Keratinocyte (primary cell): ENCODE data around the gene DIAPH2. TPM values are rescaled to one million over a fixed set of nuclear protein-coding genes. Genes with fewer than 3 reads are reported as not detected.
A peak's percentile ranks its signal among the peaks of the same experiment; 100 is the strongest.

Source experiments
- DNase-seq: peaks from one replicate; pipeline ENCODE4 v3.0.0-alpha.2; 2011; ENCODE audit warnings: low read depth, missing footprints, low spot score
- FAIRE-seq: peaks from 2 replicates; lab custom pipeline; 2011; peaks lifted over from hg19 to GRCh38; lab: Jason Lieb, UNC
- H2AFZ ChIP-seq: 2 replicates; pipeline ENCODE4 v1.6.0; 2012; ENCODE audit warnings: low read length, control low read depth, inconsistent platforms; ENCODE audit not compliant: control insufficient read depth
- H3K27ac ChIP-seq: 2 replicates; pipeline ENCODE4 v1.5.1; 2011; ENCODE audit warnings: low read length; ENCODE audit not compliant: control insufficient read depth, insufficient read depth
- H3K27me3 ChIP-seq: 3 replicates; pipeline ENCODE4 v1.6.0; 2011; ENCODE audit warnings: low read length; ENCODE audit not compliant: control insufficient read depth, insufficient read depth; ENCODE audit errors: extremely low read depth
- H3K36me3 ChIP-seq, 2 experiments: 2 replicates in 1 of 2; 3 replicates in 1 of 2; pipeline ENCODE4 v1.5.1; 2011; ENCODE audit warnings: low read length in 2 of 2, mild to moderate bottlenecking in 1 of 2; ENCODE audit not compliant: control insufficient read depth in 2 of 2, insufficient read depth in 2 of 2; ENCODE audit errors: extremely low read depth in 1 of 2
- H3K4me1 ChIP-seq: 3 replicates; pipeline ENCODE4 v1.5.1; 2011; ENCODE audit warnings: low read length; ENCODE audit not compliant: control insufficient read depth, insufficient read depth; ENCODE audit errors: extremely low read depth
- H3K4me2 ChIP-seq: 3 replicates; pipeline ENCODE4 v1.6.0; 2011; ENCODE audit warnings: low read depth, low read length; ENCODE audit not compliant: control insufficient read depth, insufficient read depth; ENCODE audit errors: extremely low read depth
- H3K4me3 ChIP-seq, 3 experiments: fragments of 200-600 bp in 1 of 3; sonication (generic) in 1 of 3; 2 replicates in 2 of 3; 3 replicates in 1 of 3; pipeline ENCODE4 v1.5.1; 2011 to 2016; ENCODE audit warnings: low read length in 3 of 3, mild to moderate bottlenecking in 3 of 3, control low read depth in 2 of 3, inconsistent platforms in 1 of 3, low read depth in 1 of 3, mixed read lengths in 1 of 3, mixed run types in 1 of 3, moderate library complexity in 1 of 3; ENCODE audit not compliant: control insufficient read depth in 2 of 3, insufficient read depth in 2 of 3; ENCODE audit errors: extremely low read depth in 1 of 3
- H3K79me2 ChIP-seq: 2 replicates; pipeline ENCODE4 v1.6.0; 2012; ENCODE audit warnings: low read length; ENCODE audit not compliant: control insufficient read depth, insufficient read depth
- H3K9ac ChIP-seq: 3 replicates; pipeline ENCODE4 v1.6.0; 2011; ENCODE audit warnings: low read length; ENCODE audit not compliant: control insufficient read depth, insufficient read depth; ENCODE audit errors: extremely low read depth
- H3K9me1 ChIP-seq: 3 replicates; pipeline ENCODE4 v1.6.0; 2011; ENCODE audit warnings: low read length; ENCODE audit not compliant: control insufficient read depth, insufficient read depth; ENCODE audit errors: extremely low read depth
- H3K9me3 ChIP-seq: 2 replicates; pipeline ENCODE4 v1.5.1; 2012; ENCODE audit warnings: low read depth, low read length; ENCODE audit not compliant: control insufficient read depth
- H4K20me1 ChIP-seq: 3 replicates; pipeline ENCODE4 v1.6.0; 2011; ENCODE audit warnings: low read length; ENCODE audit not compliant: control insufficient read depth, insufficient read depth; ENCODE audit errors: extremely low read depth
- CTCF ChIP-seq, 3 experiments: IDR thresholded peaks in 1 of 3; conservative IDR thresholded peaks in 1 of 3; optimal IDR thresholded peaks in 1 of 3; 2 replicates in 2 of 3; 3 replicates in 1 of 3; pipeline versions ENCODE3 to v1.5.1; 2011; ENCODE audit warnings: low read length in 3 of 3, mild to moderate bottlenecking in 3 of 3, moderate library complexity in 2 of 3, control low read depth in 1 of 3, inconsistent platforms in 1 of 3; ENCODE audit not compliant: insufficient read depth in 2 of 3; ENCODE audit errors: extremely low read depth in 1 of 3
- EZH2 ChIP-seq: IDR thresholded peaks from one replicate; pipeline ENCODE4 v1.6.1; 2012; ENCODE audit warnings: inconsistent platforms, mild to moderate bottlenecking, low read length, moderate library complexity
- dilution Hi-C: fragments of 300-500 bp; cut with MboI; formaldehyde crosslinking; loops from one replicate; pipeline ENCODE4 v1.7.0; 2020; ENCODE audit warnings: low sequenced_read_pairs; ENCODE audit not compliant: extremely low pct_ligation_motif_present
- polyA plus RNA-seq, 5 experiments: library from polyadenylated mRNA; depleted of rRNA in 3 of 5; stranded (reverse) in 3 of 5; stranded (forward) in 1 of 5; unstranded in 1 of 5; fragments of >200 nt; gene quantifications; 1 replicate in 1 of 5; 2 replicates in 3 of 5; 3 replicates in 1 of 5; pipeline versions ENCODE4 v1.2.1 to v1.2.3, GENCODE V29; 2011 to 2012; ENCODE audit warnings: missing spikeins in 2 of 5, low read depth in 1 of 5, low replicate concordance in 1 of 5

DIAPH2 gene
- polyA plus RNA-seq, 1 donor (not counting 4 experiments of a cell fraction or from before 2014, with no cell fraction given) = 7.4 TPM

GRCh38 chrX:96985046-96985445 lies 300.4 kb downstream of the DIAPH2 start:
- Histone ChIP-seq H3K36me3 (no peaks in the 10 kb centered on the region), H3K4me1 (peaks cover 5% of the 10 kb centered on the region), H3K9me1 (no peaks in the 10 kb centered on the region), H3K27ac (no peak overlapping the region), H3K79me2 (no peaks in the 10 kb centered on the region), H3K27me3 (no peaks in the 10 kb centered on the region), H2AFZ (no peak overlapping the region), H3K9me3 (no peaks in the 10 kb centered on the region), H3K4me3 (no peak overlapping the region), H4K20me1 (no peaks in the 10 kb centered on the region), H3K4me2 (peak overlapping the region; percentile 22), H3K9ac (no peak overlapping the region)
- FAIRE-seq (no peak), DNase-seq (no peak)
- TF ChIP-seq CTCF (optimal IDR thresholded peaks at IDR 0.05 in 1 of 3, IDR thresholded peaks at IDR 0.05 in 1 of 3, conservative IDR thresholded peaks at IDR 0.05 in 1 of 3; ENCODE audit: extremely low read depth in 1 of 3, insufficient read depth in 2 of 3, low read length in 3 of 3) (no peak), EZH2 (no peak)
- dilution Hi-C loops = no loop called here

- dilution Hi-C loops = no loop called here
- Histone ChIP-seq H3K4me1 (peaks cover 5% of the 10 kb centered on the region), H3K9me3 (no peaks in the 10 kb centered on the region), H3K79me2 (no peaks in the 10 kb centered on the region), H3K27ac (no peak overlapping the region), H2AFZ (no peak overlapping the region), H4K20me1 (no peaks in the 10 kb centered on the region), H3K9ac (no peak overlapping the region), H3K4me3 (no peak overlapping the region), H3K27me3 (no peaks in the 10 kb centered on the region), H3K36me3 (no peaks in the 10 kb centered on the region), H3K9me1 (no peaks in the 10 kb centered on the region), H3K4me2 (no peak overlapping the region)
- FAIRE-seq (no peak), DNase-seq (no peak)
- TF ChIP-seq CTCF (optimal IDR thresholded peaks at IDR 0.05 in 1 of 3, IDR thresholded peaks at IDR 0.05 in 1 of 3, conservative IDR thresholded peaks at IDR 0.05 in 1 of 3; ENCODE audit: extremely low read depth in 1 of 3, insufficient read depth in 2 of 3, low read length in 3 of 3) (no peak), EZH2 (no peak)
Measured at GRCh38 chrX:96987228-96987627, 302.6 kb downstream of the DIAPH2 start.
